Measurements from ENCODE around the gene SERPINH1. TPM values are rescaled to one million over a fixed set of nuclear protein-coding genes. Genes with fewer than 3 reads are reported as not detected.

Gene SERPINH1
- total RNA-seq, 2 donors from 2014 or later = 105 to 137 TPM

DNA sequence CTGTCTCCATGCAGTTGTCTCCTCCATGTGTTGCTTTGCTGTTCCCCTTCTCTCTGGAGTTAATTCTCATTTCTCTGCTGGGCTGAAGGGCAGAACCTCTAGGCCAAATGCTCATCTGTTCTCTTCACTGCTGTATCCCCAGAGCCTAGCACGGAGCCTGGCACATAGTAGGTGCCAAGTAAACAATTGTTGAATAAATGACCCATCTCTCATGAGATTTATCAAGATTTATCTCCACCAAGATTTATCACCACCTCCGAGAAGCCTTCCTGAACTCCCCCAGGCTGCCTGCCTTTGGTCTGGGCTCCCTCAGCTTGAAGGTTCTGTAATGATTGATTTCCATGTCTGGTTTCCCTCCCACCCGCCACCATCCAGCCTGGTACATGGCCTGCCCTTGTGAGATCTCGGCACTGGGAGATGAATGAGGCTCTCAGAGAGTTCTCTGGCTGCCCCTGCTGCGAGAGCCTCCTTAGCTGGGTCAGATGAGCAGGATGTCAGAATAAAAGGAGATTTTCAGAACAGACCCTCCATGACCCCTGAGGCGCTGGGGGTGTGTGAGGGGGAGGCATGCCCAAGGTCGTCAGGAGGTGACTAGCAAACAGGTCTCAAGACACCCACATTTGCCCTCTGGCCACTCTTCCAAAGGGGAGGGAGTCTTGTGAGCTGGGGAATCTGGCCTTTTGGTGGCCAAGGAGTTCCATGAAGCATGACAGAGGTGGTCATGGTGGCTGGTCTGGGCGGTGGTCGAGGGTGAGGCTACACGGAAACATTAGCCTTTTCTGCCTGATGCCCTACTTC is 33.9 kb upstream of the SERPINH1 start:
- intact Hi-C loops (cut with DNase I) = loop anchor here in 1 of 2 donors (5.0 kb wide), 1 partner anchor 126 kb away; no protein-coding TSS in a partner anchor
- ATAC-seq (no peak), DNase-seq (no peak)

DNA sequence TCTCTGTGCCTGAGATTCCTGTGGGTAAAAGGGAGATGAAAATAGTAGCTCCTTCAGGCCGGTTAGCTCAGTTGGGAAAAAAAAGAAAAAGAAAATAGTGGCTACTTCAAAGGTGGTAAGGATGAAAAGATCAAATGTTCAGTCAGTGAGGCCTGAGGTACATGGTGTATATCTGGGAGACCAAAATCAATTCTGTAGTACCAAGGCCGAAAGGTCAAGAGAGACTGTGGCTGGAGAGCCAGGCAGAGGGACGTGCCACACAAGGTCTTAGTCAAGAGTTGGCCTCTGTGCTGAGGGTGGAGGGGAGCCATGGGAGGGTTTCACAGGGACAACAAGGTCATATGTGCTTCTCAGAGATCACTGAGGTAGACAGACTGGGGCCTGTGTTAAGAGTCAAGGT is 31.5 kb upstream of the SERPINH1 start:
- DNase-seq = no peak
- intact Hi-C loops (cut with DNase I) = loop anchor here in 1 of 2 donors (5.0 kb wide), 1 partner anchor 133 kb away; the partner anchor contains the start of gene RPS3
- ATAC-seq = no peak

- no peak for ATAC-seq
- DNase-seq = no peak
- intact Hi-C loops (cut with DNase I) = loop anchor here in 1 of 2 donors (5.0 kb wide), 1 partner anchor 134 kb away; the partner anchor contains the start of gene RPS3
Observed at GRCh38 chr11:75531325-75531724, 30.7 kb upstream of the SERPINH1 start.

DNA sequence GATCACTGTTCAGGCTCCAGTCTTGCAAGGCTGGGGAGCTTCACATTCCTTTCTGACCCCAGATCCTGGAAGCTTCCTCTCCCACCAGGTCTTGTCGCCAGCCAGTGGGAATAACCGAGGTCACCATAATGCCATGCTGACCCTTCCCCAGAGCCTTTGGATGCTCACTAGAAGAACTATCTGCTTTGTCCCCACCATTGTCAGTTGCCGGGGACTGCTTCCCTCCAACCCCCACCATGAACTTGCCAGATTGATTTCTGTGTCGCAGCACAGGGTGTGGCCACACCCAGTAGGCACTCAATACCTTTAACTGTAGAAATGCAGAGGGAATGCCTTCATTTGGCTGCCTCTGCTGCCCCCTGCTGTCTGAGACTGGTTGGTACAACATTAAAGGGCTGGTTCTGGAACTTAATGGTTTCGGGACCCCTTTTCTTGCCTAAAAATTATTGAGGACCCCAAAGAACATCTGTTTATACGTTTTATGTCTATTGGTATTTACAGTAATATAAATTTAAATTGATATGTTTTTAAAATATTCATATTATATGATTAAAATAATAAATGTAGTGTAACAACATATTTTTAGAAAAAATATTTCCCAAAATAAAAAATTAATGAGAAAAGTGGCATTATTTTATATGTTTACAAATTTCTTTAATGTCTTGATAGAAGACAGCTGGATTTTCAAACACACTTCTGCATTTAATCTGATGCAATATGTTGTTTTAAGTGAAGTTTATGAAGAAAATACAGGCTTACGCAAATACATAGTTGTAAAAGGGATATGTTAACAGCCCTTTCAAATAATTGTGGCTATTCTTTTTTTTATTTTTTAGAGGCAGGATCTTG is 29.6 kb upstream of the SERPINH1 start:
- ATAC-seq (peak; percentile 63 to 69), DNase-seq (peak; percentile 67)
- intact Hi-C loops (cut with DNase I) = loop anchor here (1.0 to 5.0 kb wide), 4 partner anchors 87 to 144 kb away; partner anchors contain the start of gene RPS3 (in 1 of the 2)

GRCh38 chr11:75533896-75534258 is 28.2 kb upstream of the SERPINH1 start:
- DNase-seq = no peak

DNA sequence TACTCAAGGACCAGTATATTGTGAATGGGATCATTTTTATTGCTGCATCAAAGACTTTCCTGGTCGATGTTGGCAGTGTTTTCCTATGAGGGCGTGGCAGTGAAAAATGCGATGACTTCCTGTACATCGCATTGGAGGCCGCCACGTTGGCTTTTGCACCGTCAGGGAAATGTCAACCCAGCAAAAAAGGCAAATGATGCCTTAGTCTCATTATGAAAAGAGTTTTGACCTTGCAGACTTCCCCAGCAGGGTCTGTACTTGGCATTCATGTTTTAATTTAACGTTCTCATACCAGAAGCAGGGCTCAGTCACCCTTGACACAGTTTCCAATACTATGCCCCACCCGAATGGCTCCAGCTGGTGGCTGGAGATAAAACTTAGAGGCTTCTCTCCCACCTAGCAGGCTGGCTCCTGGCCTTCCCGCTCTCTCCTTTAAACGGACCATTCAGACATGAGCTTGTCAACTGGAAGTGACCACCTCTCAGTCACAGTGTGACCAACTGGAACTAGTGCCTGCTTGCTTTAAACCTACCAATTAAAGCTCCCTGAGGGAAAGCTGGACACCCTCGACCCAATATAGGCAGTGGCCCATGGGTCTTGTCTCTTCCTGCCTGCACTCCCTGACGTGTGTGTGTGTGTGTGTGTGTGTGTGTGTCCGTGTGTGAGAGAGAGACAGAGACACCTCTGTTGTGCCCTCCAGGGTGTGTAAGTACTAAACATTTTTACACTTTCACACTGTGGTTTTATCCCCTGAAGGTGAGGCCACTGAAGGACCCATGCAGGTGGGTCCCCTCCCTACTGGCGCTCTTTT is 27.6 kb upstream of the SERPINH1 start:
- ATAC-seq (no peak), DNase-seq (no peak)
- intact Hi-C loops (cut with DNase I) = loop anchor here in 1 of 2 donors (5.0 kb wide), 1 partner anchor 137 kb away; the partner anchor contains the start of gene RPS3

More at GRCh38 chr11:75533896-75534258, 28.2 kb upstream of the SERPINH1 start:
- intact Hi-C loops (cut with DNase I) = loop anchor here (2.0 to 5.0 kb wide), 3 partner anchors 89 to 145 kb away; partner anchors contain the start of gene RPS3 (in 1 of the 2)
- ATAC-seq = no peak

- no peak for DNase-seq
- no peak for ATAC-seq
- intact Hi-C loops (cut with DNase I) = no loop called here
Observed at GRCh38 chr11:75535071-75535470, 27.0 kb upstream of the SERPINH1 start.

DNA sequence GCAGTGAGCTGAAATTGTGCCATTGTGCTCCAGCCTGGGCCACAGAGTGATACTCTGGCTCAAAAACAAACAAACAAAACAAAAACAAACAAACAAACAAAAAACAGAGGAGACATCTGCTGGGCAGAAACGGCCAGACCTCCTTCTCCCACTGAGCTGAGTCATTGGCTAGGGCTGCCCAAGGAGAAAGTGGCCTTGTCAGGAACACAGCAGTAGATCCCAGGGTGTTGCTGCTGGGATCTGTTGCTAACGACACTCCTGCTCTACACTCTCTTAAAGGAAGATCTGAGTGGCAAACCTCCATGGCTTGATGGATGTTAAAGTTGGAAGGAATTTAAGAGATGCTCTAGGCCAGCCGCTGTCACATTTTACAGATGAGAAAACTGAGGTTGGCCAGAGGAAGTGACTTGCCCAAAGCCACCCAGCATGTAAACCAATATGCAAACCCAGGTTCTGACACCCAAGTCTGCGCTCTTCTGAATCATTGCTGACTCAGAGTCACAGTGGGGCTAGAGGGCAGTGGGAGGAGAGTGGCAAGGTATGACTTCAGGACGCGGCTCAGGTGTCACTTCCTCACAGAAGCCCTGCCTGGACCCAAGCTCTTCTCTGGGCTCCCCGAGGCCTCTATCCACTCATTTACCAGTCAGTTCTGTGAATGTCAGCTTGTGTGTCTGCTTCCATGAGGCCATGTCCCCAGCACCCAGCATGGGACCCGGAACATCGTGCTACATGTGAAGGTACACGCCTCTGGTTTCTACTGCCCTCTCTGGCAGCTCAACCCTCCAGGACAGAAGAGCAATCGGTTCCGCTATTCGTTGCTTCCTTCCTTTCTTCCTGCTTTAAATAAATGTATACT is 25.0 kb upstream of the SERPINH1 start:
- intact Hi-C loops (cut with DNase I) = no loop called here
- ATAC-seq (no peak), DNase-seq (no peak)

DNA sequence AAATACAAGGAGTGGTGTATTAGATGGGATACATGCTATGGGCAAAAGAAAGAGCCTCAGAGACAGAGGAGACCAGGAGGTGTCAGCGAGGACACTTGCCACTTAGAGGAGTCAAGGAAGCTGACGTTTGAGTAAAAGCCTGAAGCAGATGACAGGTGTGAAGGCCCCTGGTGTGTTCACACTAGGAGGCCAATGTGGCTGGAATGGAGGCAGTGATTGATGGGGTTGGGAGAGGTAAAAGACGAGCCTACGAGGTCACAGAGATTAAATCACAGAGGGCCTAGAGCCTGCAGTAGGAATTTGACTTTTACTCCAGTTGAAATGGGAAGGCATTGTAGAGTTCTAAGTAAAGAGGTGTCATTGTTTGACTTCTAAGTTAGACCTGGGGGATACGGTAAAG is 24.3 kb upstream of the SERPINH1 start:
- no peak for ATAC-seq
- DNase-seq = no peak
- intact Hi-C loops (cut with DNase I) = no loop called here

- ATAC-seq = no peak
- no peak for DNase-seq
- intact Hi-C loops (cut with DNase I) = no loop called here
Observed at GRCh38 chr11:75538150-75538942, 23.7 kb upstream of the SERPINH1 start.

DNA sequence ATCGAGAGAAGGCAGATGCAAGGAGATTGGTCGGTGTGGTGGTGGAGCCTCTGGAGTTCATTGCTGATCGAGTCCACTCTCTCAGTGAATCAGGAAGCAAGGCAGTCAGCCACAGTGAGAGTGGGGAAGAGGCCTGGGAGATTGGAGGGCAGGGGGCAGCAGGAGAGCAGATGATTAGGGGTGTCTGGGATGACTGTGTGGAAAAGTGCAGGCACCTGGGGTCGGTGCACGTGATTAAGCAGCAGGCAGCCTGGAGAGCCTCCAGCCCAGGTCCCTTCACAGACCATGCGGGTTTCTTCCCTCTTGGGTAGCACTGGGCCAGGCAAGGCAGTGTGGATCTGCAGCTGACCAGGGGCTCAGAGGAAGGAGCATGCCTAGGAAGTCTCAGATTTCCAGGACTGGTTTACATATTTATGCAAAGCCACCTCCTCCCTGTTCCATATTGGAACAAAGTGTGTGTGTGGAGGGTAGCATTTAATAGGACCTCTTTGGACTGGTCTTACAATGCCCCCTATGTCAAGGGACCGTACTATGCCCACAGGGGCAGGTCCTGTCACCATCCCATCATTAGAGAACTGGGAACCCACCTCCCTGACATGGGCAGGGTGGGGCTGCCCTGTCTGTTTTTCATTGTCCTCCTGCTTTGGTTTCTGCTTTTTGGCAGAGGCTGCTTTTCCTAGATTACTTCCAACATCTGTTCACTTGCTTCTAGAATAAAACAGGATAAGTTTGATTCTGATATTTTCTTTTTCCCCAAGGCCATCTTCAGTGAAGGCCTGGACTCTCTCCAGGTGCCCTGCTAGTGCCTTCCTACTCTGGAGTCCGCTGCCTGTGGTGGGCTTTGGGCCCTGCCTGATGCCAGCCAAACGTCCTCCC is 22.4 kb upstream of the SERPINH1 start:
- intact Hi-C loops (cut with DNase I) = no loop called here
- DNase-seq (no peak), ATAC-seq (no peak)

DNA sequence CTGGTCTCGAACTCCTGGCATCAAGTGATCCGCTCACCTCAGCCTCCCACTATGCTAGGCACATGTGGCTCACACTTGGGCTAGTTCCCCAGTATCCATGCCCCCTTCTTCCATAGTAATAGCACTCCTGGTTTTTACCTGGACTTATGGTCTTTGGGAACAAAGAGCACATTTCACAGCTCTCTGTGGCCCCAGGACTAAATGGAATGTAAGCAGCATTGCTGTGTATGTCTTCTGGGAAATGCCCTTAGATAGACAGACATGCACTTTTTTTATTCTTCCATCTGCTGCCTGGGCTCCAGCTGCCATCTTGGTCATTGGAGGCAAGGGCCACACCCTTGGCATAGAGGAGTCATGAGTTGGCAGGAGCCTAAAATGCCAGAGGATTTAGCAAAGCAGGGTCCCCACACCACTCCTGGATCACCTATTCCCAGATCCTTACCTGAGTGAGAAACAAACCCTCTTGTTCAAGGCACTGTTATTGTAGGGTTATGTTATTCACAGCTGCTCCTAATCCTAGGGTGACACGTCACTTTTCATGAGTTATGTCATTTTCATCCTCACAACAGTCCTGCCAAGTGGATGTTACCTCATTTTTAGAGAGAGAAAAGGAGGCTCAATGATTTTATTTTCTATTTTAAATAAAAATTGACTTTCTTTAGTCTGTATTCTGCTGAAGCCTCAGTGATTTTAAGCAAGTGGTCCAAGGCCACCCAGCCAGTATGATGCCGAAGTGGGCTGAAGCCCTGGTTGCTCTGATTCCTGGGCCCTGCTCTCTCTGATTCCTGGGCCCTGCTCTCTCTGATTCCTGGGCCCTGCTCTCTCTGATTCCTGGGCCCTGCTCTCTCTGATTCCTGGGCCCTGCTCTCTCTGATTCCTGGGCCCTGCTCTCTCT is 20.6 kb upstream of the SERPINH1 start:
- intact Hi-C loops (cut with DNase I) = no loop called here
- DNase-seq (no peak), ATAC-seq (no peak)

DNA sequence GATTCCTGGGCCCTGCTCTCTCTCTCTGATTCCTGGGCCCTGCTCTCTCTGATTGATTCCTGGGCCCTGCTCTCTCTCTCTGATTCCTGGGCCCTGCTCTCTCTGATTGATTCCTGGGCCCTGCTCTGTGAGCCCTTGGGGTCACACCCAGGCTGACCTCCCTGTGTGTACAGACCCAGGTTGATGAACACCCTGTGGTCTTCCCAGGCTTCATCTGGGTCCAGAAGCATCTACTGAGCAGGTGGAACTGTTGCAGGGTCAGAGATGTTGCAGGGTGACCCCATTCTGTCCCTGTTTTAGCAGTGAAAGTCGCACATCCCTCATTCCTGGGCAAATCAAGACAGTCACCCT is 20.0 kb upstream of the SERPINH1 start:
- intact Hi-C loops (cut with DNase I) = no loop called here
- ATAC-seq (no peak), DNase-seq (no peak)

- ATAC-seq (no peak), DNase-seq (no peak)
- intact Hi-C loops (cut with DNase I) = no loop called here
Observed at GRCh38 chr11:75543806-75544205, 18.2 kb upstream of the SERPINH1 start.

DNA sequence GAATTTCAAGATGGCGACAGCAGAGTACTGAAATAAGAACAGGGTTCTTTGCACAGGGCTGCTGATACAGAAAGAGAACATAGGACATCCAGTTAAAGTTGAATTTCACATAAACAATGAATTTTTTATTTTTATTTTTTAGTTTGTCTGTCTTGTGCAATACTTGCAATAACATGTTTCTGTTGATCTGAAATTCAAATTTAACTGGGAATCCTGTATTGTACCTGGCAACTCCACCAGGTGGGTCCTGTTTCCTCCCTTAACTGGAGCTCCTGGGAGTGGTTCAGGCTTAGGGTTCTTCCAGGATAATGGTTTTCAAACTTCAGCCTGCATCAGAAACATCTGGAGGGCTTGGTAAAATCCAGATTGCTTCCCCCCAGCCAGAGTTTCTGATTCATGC is 14.9 kb upstream of the SERPINH1 start:
- no peak for DNase-seq
- no peak for ATAC-seq
- intact Hi-C loops (cut with DNase I) = loop anchor here in 1 of 2 donors (2.0 to 5.0 kb wide), 2 partner anchors 28 to 320 kb away; no protein-coding TSS in a partner anchor
